Calu3 (cell line): ENCODE data around the gene BOD1L1. TPM values are rescaled to one million over a fixed set of nuclear protein-coding genes. Genes with fewer than 3 reads are reported as not detected.

Experiments
- BruUV-seq: library from RNA; stranded (reverse); fragments of 400-500 nt; replicated peaks from 2 replicates; lab custom pipeline; 2021; lab: Mats Ljungman, UMichigan
- CTCF ChIA-PET: fragments of 300-600 bp; sonication (Branson Sonifier 250); formaldehyde crosslinking; loops from one replicate; lab custom pipeline; 2022; ENCODE audit warnings: antibody characterized with exemption; lab: Charles Lee
- DNase-seq: peaks from one replicate; pipeline ENCODE4 v3.0.0; 2022
- H3K27ac Mint-ChIP-seq: one replicate; pipeline ENCODE4 v1.8.0; 2022; ENCODE audit warnings: mixed read lengths; ENCODE audit not compliant: unreplicated experiment
- H3K27me3 Mint-ChIP-seq: one replicate; pipeline ENCODE4 v1.8.0; 2022; ENCODE audit warnings: mixed read lengths; ENCODE audit not compliant: unreplicated experiment
- H3K36me3 Mint-ChIP-seq: one replicate; pipeline ENCODE4 v1.8.0; 2022; ENCODE audit warnings: mild to moderate bottlenecking, moderate library complexity, mixed read lengths; ENCODE audit not compliant: insufficient read depth, unreplicated experiment
- H3K4me1 Mint-ChIP-seq: one replicate; pipeline ENCODE4 v1.8.0; 2022; ENCODE audit warnings: mild to moderate bottlenecking, low read depth, mixed read lengths; ENCODE audit not compliant: unreplicated experiment
- H3K4me3 Mint-ChIP-seq: one replicate; pipeline ENCODE4 v1.8.0; 2022; ENCODE audit warnings: mild to moderate bottlenecking, low read depth, moderate library complexity, mixed read lengths; ENCODE audit not compliant: unreplicated experiment
- H3K9me3 Mint-ChIP-seq: one replicate; pipeline ENCODE4 v1.8.0; 2022; ENCODE audit warnings: low read depth, mixed read lengths; ENCODE audit not compliant: unreplicated experiment
- CTCF ChIP-seq: fragments of 200-600 bp; IDR thresholded peaks from one replicate; pipeline ENCODE4 v1.8.0; 2022; ENCODE audit warnings: antibody characterized with exemption; ENCODE audit not compliant: unreplicated experiment
- intact Hi-C: fragments of 100-400 bp; cut with micrococcal nuclease; formaldehyde crosslinking; loops from one replicate; pipeline ENCODE4 v1.10.0; 2022; ENCODE audit not compliant: unreplicated experiment
- total RNA-seq: library from RNA; stranded (reverse); gene quantifications from 2 replicates; pipeline ENCODE4 v1.2.3, GENCODE V29; 2022

Gene BOD1L1
- total RNA-seq, 1 experiment from 2014 or later = 25.7 TPM

- H3K27ac Mint-ChIP-seq = no peak overlapping the region
- no peaks in the 10 kb centered on the region for H3K9me3 Mint-ChIP-seq
- no peaks in the 10 kb centered on the region for H3K36me3 Mint-ChIP-seq
- no peaks in the 10 kb centered on the region for H3K4me1 Mint-ChIP-seq
- no peak for DNase-seq
- H3K27me3 Mint-ChIP-seq = peaks cover 14% of the 10 kb centered on the region
- no peak overlapping the region for H3K4me3 Mint-ChIP-seq
- CTCF ChIA-PET = interaction anchor here (0.6 kb wide), 2 partner anchors 8 to 16 kb away, joined by 4 to 6 read pairs; no protein-coding TSS in a partner anchor
- intact Hi-C loops = no loop called here
- no peak for TF ChIP-seq CTCF
- BruUV-seq = no TSS peak
These were observed 99.3 kb downstream of the BOD1L1 start for GRCh38 chr4:13527981-13528820.

GRCh38 chr4:13527192-13527980 lies 100.1 kb downstream of the BOD1L1 start:
- Mint-ChIP-seq H3K9me3 (no peaks in the 10 kb centered on the region), H3K4me1 (no peaks in the 10 kb centered on the region), H3K27ac (no peak overlapping the region), H3K27me3 (peaks cover 14% of the 10 kb centered on the region), H3K36me3 (no peaks in the 10 kb centered on the region), H3K4me3 (no peak overlapping the region)
- no TSS peak for BruUV-seq
- TF ChIP-seq CTCF = no peak
- intact Hi-C loops = no loop called here
- CTCF ChIA-PET = interaction anchor here (0.6 kb wide), 1 partner anchor 15 kb away, joined by 6 read pairs; no protein-coding TSS in a partner anchor
- no peak for DNase-seq

DNA sequence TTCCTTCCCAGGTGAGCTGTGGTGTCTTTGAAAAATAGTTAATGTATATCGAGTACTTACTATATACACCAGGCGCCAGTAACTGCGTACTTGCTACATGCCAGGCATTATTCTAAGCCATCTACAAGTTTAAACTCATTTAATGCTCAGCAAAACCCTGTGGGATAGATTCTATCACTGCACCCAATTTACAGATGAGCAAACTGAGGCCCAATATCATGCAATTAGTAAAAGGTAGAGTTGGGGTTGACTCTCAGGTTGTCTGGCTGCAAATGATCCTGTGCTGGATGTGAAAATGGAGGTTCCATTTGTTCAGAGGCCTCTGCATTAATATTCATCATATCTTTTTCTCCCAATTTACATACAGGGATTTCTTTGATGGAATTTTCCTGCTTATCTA lies 100.9 kb downstream of the BOD1L1 start:
- Mint-ChIP-seq H3K9me3 (no peaks in the 10 kb centered on the region), H3K27me3 (peaks cover 8% of the 10 kb centered on the region), H3K27ac (no peak overlapping the region), H3K4me1 (no peaks in the 10 kb centered on the region), H3K4me3 (no peak overlapping the region), H3K36me3 (no peaks in the 10 kb centered on the region)
- intact Hi-C loops = no loop called here
- CTCF ChIA-PET = no interaction called here
- TF ChIP-seq CTCF = no peak
- no TSS peak for BruUV-seq
- no peak for DNase-seq

- Mint-ChIP-seq H3K4me1 (no peaks in the 10 kb centered on the region), H3K27ac (no peak overlapping the region), H3K36me3 (no peaks in the 10 kb centered on the region), H3K27me3 (no peaks in the 10 kb centered on the region), H3K9me3 (no peaks in the 10 kb centered on the region), H3K4me3 (no peak overlapping the region)
- TF ChIP-seq CTCF = no peak
- no TSS peak for BruUV-seq
- no peak for DNase-seq
- intact Hi-C loops = no loop called here
- CTCF ChIA-PET = no interaction called here
These were observed 101.8 kb downstream of the BOD1L1 start for GRCh38 chr4:13525606-13526281.
